RPMI7951 (cell line): ENCODE data around the gene TBC1D5. TPM values are rescaled to one million over a fixed set of nuclear protein-coding genes. Genes with fewer than 3 reads are reported as not detected.

ENCODE experiments used
- DNase-seq: peaks from one replicate; pipeline ENCODE4 v3.0.0-alpha.2; 2012; ENCODE audit warnings: low read depth
- total RNA-seq: library from RNA; depleted of rRNA; stranded (reverse); fragments of >200 nt; shearing (Covaris generic); gene quantifications from 2 replicates; pipeline ENCODE4 v1.2.3, GENCODE V29; 2014

TBC1D5 gene
- total RNA-seq, 1 experiment from 2014 or later: 78.2 TPM

- no peak for DNase-seq
Measured at GRCh38 chr3:17231537-17232261, 510.7 kb downstream of the TBC1D5 start.

- DNase-seq: no peak
Measured at GRCh38 chr3:17227472-17227871, 515.0 kb downstream of the TBC1D5 start.

GRCh38 chr3:17221529-17221928 is 520.9 kb downstream of the TBC1D5 start:
- no peak for DNase-seq

GRCh38 chr3:17219593-17219992 is 522.8 kb downstream of the TBC1D5 start:
- no peak for DNase-seq

GRCh38 chr3:17218587-17218986 is 523.8 kb downstream of the TBC1D5 start:
- DNase-seq: no peak

GRCh38 chr3:17217588-17217987 is 524.8 kb downstream of the TBC1D5 start:
- no peak for DNase-seq

GRCh38 chr3:17213102-17213501 is 529.3 kb downstream of the TBC1D5 start:
- DNase-seq: no peak

GRCh38 chr3:17207979-17208378 is 534.5 kb downstream of the TBC1D5 start:
- no peak for DNase-seq

GRCh38 chr3:17207019-17207418 is 535.4 kb downstream of the TBC1D5 start:
- DNase-seq: no peak

GRCh38 chr3:17204049-17204650 is 538.3 kb downstream of the TBC1D5 start:
- peak; percentile 51 for DNase-seq

GRCh38 chr3:17201538-17201937 is 540.9 kb downstream of the TBC1D5 start:
- no peak for DNase-seq

- DNase-seq: no peak
Measured at GRCh38 chr3:17195856-17196604, 546.4 kb downstream of the TBC1D5 start.

- DNase-seq: no peak
Measured at GRCh38 chr3:17195192-17195611, 547.2 kb downstream of the TBC1D5 start.

- no peak for DNase-seq
Measured at GRCh38 chr3:17194116-17194515, 548.3 kb downstream of the TBC1D5 start.

- no peak for DNase-seq
Measured at GRCh38 chr3:17192995-17193394, 549.4 kb downstream of the TBC1D5 start.

- no peak for DNase-seq
Measured at GRCh38 chr3:17190353-17191078, 551.9 kb downstream of the TBC1D5 start.

GRCh38 chr3:17188378-17188777 is 554.1 kb downstream of the TBC1D5 start:
- no peak for DNase-seq

- DNase-seq: no peak
Measured at GRCh38 chr3:17187589-17188184, 554.7 kb downstream of the TBC1D5 start.

- DNase-seq: peak; percentile 72
Measured at GRCh38 chr3:17183951-17184550, 558.4 kb downstream of the TBC1D5 start.

- no peak for DNase-seq
Measured at GRCh38 chr3:17182166-17182565, 560.3 kb downstream of the TBC1D5 start.

- DNase-seq: no peak
Measured at GRCh38 chr3:17181413-17181907, 561.0 kb downstream of the TBC1D5 start.
